H9 (cell line): ENCODE data around the gene MFSD1. TPM values are rescaled to one million over a fixed set of nuclear protein-coding genes. Genes with fewer than 3 reads are reported as not detected.

ENCODE experiments used
- DNase-seq: peaks from one replicate; pipeline ENCODE4 v3.0.0-alpha.2; 2017
- H2AFZ ChIP-seq: one replicate; pipeline ENCODE4 v1.6.1; 2013; ENCODE audit warnings: mild to moderate bottlenecking, low read length, control low read depth, moderate library complexity
- H2AK5ac ChIP-seq: 2 replicates; pipeline ENCODE4 v1.6.1; 2013; ENCODE audit warnings: low read length, control low read depth, mixed read lengths; ENCODE audit not compliant: insufficient read length
- H2BK120ac ChIP-seq: one replicate; pipeline ENCODE4 v1.6.1; 2013; ENCODE audit warnings: low read depth, mild to moderate bottlenecking, low read length, control low read depth, inconsistent platforms; ENCODE audit not compliant: poor library complexity, severe bottlenecking
- H2BK12ac ChIP-seq: 2 replicates; pipeline ENCODE4 v1.6.1; 2013; ENCODE audit warnings: low read length, control low read depth, mixed read lengths, low read depth; ENCODE audit not compliant: insufficient read length
- H2BK15ac ChIP-seq: 2 replicates; pipeline ENCODE4 v1.6.1; 2013; ENCODE audit warnings: low read depth, low read length, control low read depth
- H2BK20ac ChIP-seq: one replicate; pipeline ENCODE4 v1.6.1; 2013; ENCODE audit warnings: low read depth, mild to moderate bottlenecking, low read length, control low read depth, inconsistent platforms; ENCODE audit not compliant: poor library complexity, severe bottlenecking
- H2BK5ac ChIP-seq: 2 replicates; pipeline ENCODE4 v1.6.1; 2013; ENCODE audit warnings: low read length, control low read depth, mixed read lengths; ENCODE audit not compliant: insufficient read length
- H3K14ac ChIP-seq: 2 replicates; pipeline ENCODE4 v1.6.1; 2013; ENCODE audit warnings: low read length, control low read depth; ENCODE audit not compliant: insufficient read depth
- H3K18ac ChIP-seq: 2 replicates; pipeline ENCODE4 v1.6.1; 2013; ENCODE audit warnings: low read depth, mild to moderate bottlenecking, mixed read lengths, low read length, control low read depth; ENCODE audit not compliant: insufficient read length
- H3K23ac ChIP-seq: 2 replicates; pipeline ENCODE4 v1.6.1; 2013; ENCODE audit warnings: low read length, control low read depth, mixed read lengths, low read depth; ENCODE audit not compliant: insufficient read length
- H3K23me2 ChIP-seq: 2 replicates; pipeline ENCODE4 v1.6.1; 2013; ENCODE audit warnings: low read depth, mild to moderate bottlenecking, mixed read lengths, low read length, control low read depth; ENCODE audit not compliant: insufficient read length, poor library complexity, severe bottlenecking
- H3K27ac ChIP-seq: 2 replicates; pipeline ENCODE4 v1.5.1; 2013; ENCODE audit warnings: low read length, control low read depth, mixed read lengths, low read depth; ENCODE audit not compliant: insufficient read length
- H3K27me3 ChIP-seq: 2 replicates; pipeline ENCODE4 v1.6.1; 2013; ENCODE audit warnings: low read length, control low read depth, inconsistent platforms; ENCODE audit not compliant: insufficient read depth
- H3K4ac ChIP-seq: 2 replicates; pipeline ENCODE4 v1.6.1; 2013; ENCODE audit warnings: low read depth, mild to moderate bottlenecking, control low read depth, inconsistent platforms, low read length, moderate library complexity
- H3K4me1 ChIP-seq: 2 replicates; pipeline ENCODE4 v1.6.1; 2013; ENCODE audit warnings: low read length, control low read depth, inconsistent platforms; ENCODE audit not compliant: insufficient read depth
- H3K4me2 ChIP-seq: 2 replicates; pipeline ENCODE4 v1.6.1; 2013; ENCODE audit warnings: low read length, control low read depth, mixed read lengths; ENCODE audit not compliant: insufficient read length, insufficient read depth
- H3K56ac ChIP-seq: 2 replicates; pipeline ENCODE4 v1.6.1; 2013; ENCODE audit warnings: low read depth, mild to moderate bottlenecking, mixed read lengths, low read length, control low read depth; ENCODE audit not compliant: insufficient read length
- H3K79me1 ChIP-seq: 2 replicates; pipeline ENCODE4 v1.6.1; 2013; ENCODE audit warnings: low read depth, mild to moderate bottlenecking, moderate library complexity, low read length, control low read depth, inconsistent platforms; ENCODE audit not compliant: insufficient read depth, poor library complexity, severe bottlenecking
- H3K79me2 ChIP-seq: 2 replicates; pipeline ENCODE4 v1.6.1; 2013; ENCODE audit warnings: low read length, control low read depth, inconsistent platforms; ENCODE audit not compliant: insufficient read depth
- H3K9ac ChIP-seq: 2 replicates; pipeline ENCODE4 v1.6.1; 2013; ENCODE audit warnings: low read length, control low read depth, mixed read lengths; ENCODE audit not compliant: insufficient read length; ENCODE audit errors: extremely low read depth
- H3K9me3 ChIP-seq: one replicate; pipeline ENCODE4 v1.6.1; 2013; ENCODE audit warnings: low read depth, low read length, inconsistent platforms; ENCODE audit not compliant: control insufficient read depth
- H3T11ph ChIP-seq: one replicate; pipeline ENCODE4 v1.6.1; 2013; ENCODE audit warnings: mild to moderate bottlenecking, low read length, control low read depth, inconsistent platforms
- H4K20me1 ChIP-seq: one replicate; pipeline ENCODE4 v1.6.1; 2013; ENCODE audit not compliant: control insufficient read depth, insufficient read length, insufficient read depth
- H4K5ac ChIP-seq: 2 replicates; pipeline ENCODE4 v1.6.1; 2013; ENCODE audit warnings: low read depth, mild to moderate bottlenecking, mixed read lengths, low read length, control low read depth; ENCODE audit not compliant: insufficient read length
- H4K8ac ChIP-seq: replicated peaks from 2 replicates; pipeline ENCODE4 v1.6.1; 2013; ENCODE audit warnings: low read length, control low read depth, mixed read lengths, low read depth; ENCODE audit not compliant: insufficient read length
- H4K91ac ChIP-seq: 2 replicates; pipeline ENCODE4 v1.6.1; 2013; ENCODE audit warnings: low read depth, mild to moderate bottlenecking, moderate library complexity, mixed read lengths, low read length, control low read depth; ENCODE audit not compliant: insufficient read length
- H3K27ac Mint-ChIP-seq, 3 experiments: 2 replicates in 2 of 3; 3 replicates in 1 of 3; pipeline ENCODE4 v1.8.0; 2020 to 2021; ENCODE audit warnings: mixed read lengths in 3 of 3, mild to moderate bottlenecking in 1 of 3, moderate library complexity in 1 of 3
- H3K27me3 Mint-ChIP-seq: 2 replicates; pipeline ENCODE4 v1.8.0; 2021; ENCODE audit warnings: low read depth, mild to moderate bottlenecking, moderate library complexity, mixed read lengths
- H3K36me3 Mint-ChIP-seq, 3 experiments: 2 replicates in 2 of 3; 3 replicates in 1 of 3; pipeline ENCODE4 v1.8.0; 2020 to 2021; ENCODE audit warnings: low read depth in 3 of 3, mixed read lengths in 3 of 3; ENCODE audit not compliant: insufficient read depth in 1 of 3
- H3K4me1 Mint-ChIP-seq, 2 experiments: 2 replicates each; pipeline ENCODE4 v1.8.0; 2020; ENCODE audit warnings: mixed read lengths in 2 of 2
- H3K4me3 Mint-ChIP-seq, 2 experiments: 2 replicates in 1 of 2; 3 replicates in 1 of 2; pipeline ENCODE4 v1.8.0; 2020 to 2021; ENCODE audit warnings: mild to moderate bottlenecking in 2 of 2, mixed read lengths in 2 of 2, moderate library complexity in 1 of 2
- H3K9me3 Mint-ChIP-seq, 2 experiments: 2 replicates in 1 of 2; 3 replicates in 1 of 2; pipeline ENCODE4 v1.8.0; 2020; ENCODE audit warnings: mild to moderate bottlenecking in 2 of 2, mixed read lengths in 2 of 2, moderate library complexity in 1 of 2
- CTCF ChIP-seq: fragments of 200-600 bp; sonication (generic); conservative IDR thresholded peaks from 3 replicates; pipeline ENCODE4 v1.8.0; 2021; ENCODE audit warnings: antibody characterized with exemption, mild to moderate bottlenecking
- WGBS: extraction: QIAGEN DNeasy Blood & Tissue Kit; methylation state at CpG from one replicate; pipeline ENCODE4 v1.1.7; 2013; ENCODE audit warnings: missing lambda C conversion rate, low lambda C conversion rate, mixed read lengths; ENCODE audit not compliant: insufficient read length; ENCODE audit errors: extremely low coverage; 5-methylcytosine and 5-hydroxymethylcytosine counted together
- total RNA-seq: library from RNA; stranded (reverse); gene quantifications from 2 replicates; pipeline ENCODE4 v1.2.1, GENCODE V29; 2021

The MFSD1 gene
- total RNA-seq, 1 experiment from 2014 or later: 9.5 TPM

DNA sequence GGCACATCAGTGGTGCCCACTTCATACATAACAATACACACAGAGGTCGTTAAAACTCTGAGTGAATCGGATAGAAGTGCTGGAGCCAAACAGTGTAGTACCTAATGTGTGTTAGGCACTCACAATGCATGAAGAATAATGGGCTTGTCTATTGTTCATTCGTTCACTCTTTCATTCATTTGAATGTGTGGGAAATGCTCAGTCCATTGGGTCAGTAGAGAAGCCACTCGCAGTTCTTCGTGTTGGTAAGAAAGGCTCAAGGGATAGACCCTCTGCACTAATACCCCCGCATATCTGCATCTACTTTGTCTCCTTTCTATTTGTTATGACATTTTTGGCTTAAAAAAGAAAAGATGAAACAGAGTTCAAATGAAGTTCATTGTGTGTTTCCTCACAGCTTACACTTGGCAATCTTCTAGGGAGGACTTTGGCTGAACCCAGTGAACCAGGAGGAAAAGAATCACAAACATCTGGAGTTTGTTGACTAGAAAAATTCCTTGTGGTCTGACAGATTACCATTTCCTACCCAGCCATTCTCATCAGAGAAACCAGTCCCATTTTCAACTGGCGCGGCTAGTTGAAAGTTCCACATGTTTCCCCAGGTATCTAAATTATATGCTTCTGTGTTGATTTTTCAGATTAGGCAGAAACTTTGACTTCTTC is 32.8 kb upstream of the MFSD1 start:
- no peak for DNase-seq
- no peak overlapping the region for H3K27ac ChIP-seq
- WGBS: no CpG with 5 or more reads among the region's 8 CpGs

More for the DNA sequence above, 32.8 kb upstream of the MFSD1 start:
- no peaks in the 10 kb centered on the region for H3K79me2 ChIP-seq
- Mint-ChIP-seq H3K27me3 (no peaks in the 10 kb centered on the region), H3K4me1 (peaks cover 28 to 29% of the 10 kb centered on the region in 2 experiments), H3K9me3 (no peaks in the 10 kb centered on the region), H3K27ac (no peak overlapping the region), H3K36me3 (no peaks in the 10 kb centered on the region), H3K4me3 (no peak overlapping the region)
- H4K91ac ChIP-seq: no peak overlapping the region
- H2BK5ac ChIP-seq: no peak overlapping the region
- H3K23ac ChIP-seq: no peak overlapping the region
- no peaks in the 10 kb centered on the region for H4K20me1 ChIP-seq
- no peak overlapping the region for H2BK120ac ChIP-seq
- no peak overlapping the region for H3K4ac ChIP-seq
- no peak overlapping the region for H2AFZ ChIP-seq
- no peak overlapping the region for H3T11ph ChIP-seq
- H3K9me3 ChIP-seq: no peaks in the 10 kb centered on the region
- no peak overlapping the region for H3K9ac ChIP-seq
- no peak overlapping the region for H2BK15ac ChIP-seq
- no peak for TF ChIP-seq CTCF
- H4K8ac ChIP-seq: no peak overlapping the region
- no peak overlapping the region for H3K4me2 ChIP-seq
- H4K5ac ChIP-seq: no peak overlapping the region
- no peak overlapping the region for H2AK5ac ChIP-seq
- no peaks in the 10 kb centered on the region; the same call in 1 of the 2 replicates for H3K4me1 ChIP-seq
- H3K27me3 ChIP-seq: no peaks in the 10 kb centered on the region
- no peak overlapping the region for H3K56ac ChIP-seq
- no peaks in the 10 kb centered on the region for H3K23me2 ChIP-seq
- no peaks in the 10 kb centered on the region for H3K79me1 ChIP-seq
- H3K18ac ChIP-seq: no peak overlapping the region
- H2BK20ac ChIP-seq: no peak overlapping the region
- no peak overlapping the region for H2BK12ac ChIP-seq
- no peak overlapping the region for H3K14ac ChIP-seq
